LNCaP clone FGC (cell line): ENCODE measurements around the gene A2ML1.
"Not testable (repeated sequence)": the region's sequence is repeated elsewhere in the genome, so short reads cannot be mapped to it uniquely, and the experiment has no call there.

ENCODE experiments used
- DNase-seq: peaks from one replicate; pipeline ENCODE4 v3.0.0-alpha.2; 2011; ENCODE audit warnings: low read depth
- H3K4me3 ChIP-seq: 2 replicates; pipeline ENCODE4 v1.5.1; 2011; ENCODE audit warnings: mild to moderate bottlenecking, low read depth, low read length, control low read depth
- TF ChIP-seq, protein P1 (sequence below): IDR thresholded peaks from 2 replicates; pipeline ENCODE4 v1.5.1; 2012; ENCODE audit warnings: mild to moderate bottlenecking; ENCODE audit not compliant: control insufficient read depth, insufficient read depth; ENCODE audit errors: extremely low read depth

Gene A2ML1

DNA sequence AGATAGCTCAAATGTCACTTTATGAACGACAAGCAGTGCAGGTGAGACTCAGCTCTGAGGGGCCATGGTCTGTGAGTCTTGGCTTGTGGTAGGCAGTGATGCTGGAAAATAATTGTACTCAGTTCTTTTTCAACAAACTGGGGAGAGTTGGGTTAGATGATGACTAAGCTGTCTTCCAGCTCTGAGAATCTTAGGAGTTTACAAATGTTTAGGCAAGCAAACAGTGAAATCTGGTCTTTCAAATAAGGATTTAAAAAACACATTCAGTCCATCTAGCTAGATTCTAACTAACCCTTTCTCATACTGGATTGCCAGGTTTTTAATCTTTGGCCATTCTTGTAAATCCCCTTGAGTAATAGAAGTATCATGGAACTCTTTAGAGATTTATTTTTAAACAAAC lies 95.3 kb downstream of the A2ML1 start:
- TF ChIP-seq, protein P1, sequence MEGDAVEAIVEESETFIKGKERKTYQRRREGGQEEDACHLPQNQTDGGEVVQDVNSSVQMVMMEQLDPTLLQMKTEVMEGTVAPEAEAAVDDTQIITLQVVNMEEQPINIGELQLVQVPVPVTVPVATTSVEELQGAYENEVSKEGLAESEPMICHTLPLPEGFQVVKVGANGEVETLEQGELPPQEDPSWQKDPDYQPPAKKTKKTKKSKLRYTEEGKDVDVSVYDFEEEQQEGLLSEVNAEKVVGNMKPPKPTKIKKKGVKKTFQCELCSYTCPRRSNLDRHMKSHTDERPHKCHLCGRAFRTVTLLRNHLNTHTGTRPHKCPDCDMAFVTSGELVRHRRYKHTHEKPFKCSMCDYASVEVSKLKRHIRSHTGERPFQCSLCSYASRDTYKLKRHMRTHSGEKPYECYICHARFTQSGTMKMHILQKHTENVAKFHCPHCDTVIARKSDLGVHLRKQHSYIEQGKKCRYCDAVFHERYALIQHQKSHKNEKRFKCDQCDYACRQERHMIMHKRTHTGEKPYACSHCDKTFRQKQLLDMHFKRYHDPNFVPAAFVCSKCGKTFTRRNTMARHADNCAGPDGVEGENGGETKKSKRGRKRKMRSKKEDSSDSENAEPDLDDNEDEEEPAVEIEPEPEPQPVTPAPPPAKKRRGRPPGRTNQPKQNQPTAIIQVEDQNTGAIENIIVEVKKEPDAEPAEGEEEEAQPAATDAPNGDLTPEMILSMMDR = no peak
- no peak overlapping the region for H3K4me3 ChIP-seq
- no peak for DNase-seq

DNA sequence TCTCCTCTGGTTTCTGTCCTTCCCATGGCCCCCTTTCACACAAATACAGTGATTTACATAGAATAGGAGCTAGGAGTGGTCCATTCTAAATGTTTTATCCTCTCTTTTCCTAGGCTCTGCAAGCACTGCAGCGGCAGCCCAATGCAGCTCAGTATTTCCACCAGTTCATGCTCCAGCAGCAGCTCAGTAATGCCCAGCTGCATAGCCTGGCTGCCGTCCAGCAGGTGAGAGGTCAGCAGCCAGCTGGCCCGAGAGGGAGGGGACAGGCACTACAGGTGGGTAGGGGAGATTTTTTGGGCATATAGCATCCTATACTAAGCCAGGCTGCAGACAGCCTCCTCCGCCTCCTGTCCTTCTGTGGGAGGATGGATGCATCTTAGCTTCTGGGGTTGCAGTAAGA lies 97.2 kb downstream of the A2ML1 start:
- not testable (repeated sequence) for H3K4me3 ChIP-seq, DNase-seq

DNA sequence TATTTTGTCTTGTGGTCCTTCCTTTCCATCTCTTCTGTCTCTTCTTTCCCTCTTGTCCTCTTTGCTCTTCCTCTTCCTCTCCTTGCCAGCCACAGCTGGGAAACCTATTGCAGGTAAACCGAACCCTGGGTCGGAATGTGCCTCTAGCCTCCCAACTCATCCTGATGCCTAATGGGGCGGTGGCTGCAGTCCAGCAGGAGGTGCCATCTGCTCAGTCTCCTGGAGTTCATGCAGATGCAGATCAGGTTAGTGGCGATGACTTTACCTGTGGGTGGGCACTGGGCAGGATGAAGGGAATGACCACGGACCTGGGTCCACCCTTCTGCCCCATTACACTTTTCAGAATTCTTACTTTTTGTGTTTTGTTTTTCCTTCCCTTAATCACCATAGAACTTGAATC lies 100.1 kb downstream of the A2ML1 start:
- no peak for DNase-seq
- TF ChIP-seq, protein P1 = no peak
- H3K4me3 ChIP-seq = no peak overlapping the region
